ENCODE results near the gene ACSF3.
A peak's percentile ranks its signal among the peaks of the same experiment; 100 is the strongest.

ACSF3 gene

DNA sequence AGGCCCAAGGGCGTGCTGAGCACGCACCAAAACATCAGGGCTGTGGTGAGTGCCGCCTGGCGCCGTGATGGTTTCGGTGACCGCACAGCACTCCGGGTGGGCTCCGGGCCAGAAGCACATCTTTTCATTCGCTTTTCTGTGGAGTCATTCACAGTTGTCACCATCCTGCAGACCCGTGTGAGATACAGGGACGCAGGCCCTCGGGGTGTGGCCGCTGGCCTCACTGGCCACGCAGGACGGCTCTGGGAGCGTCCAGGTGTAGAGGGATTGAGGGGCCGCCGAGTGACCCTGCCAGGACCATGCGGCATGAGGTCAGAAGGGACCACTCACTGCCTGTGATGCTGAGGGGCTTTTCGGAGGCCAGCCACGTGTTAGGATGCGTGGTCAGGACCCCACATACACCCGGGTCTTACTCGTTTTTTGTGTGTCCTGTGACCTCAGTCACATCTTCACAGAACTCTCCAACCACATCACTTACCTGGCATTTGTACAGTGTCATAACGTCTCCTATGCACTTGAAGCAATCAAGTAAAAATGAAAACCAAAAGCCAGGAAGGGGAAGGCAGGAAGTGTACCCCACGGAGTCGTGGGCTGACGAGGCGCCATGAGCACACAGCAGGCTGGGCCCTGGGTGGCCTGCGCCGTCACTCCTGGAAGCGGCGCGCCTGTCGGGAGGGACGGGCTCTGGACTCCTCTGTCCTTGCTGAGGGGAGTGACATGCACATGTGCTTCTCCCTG is 7.8 kb downstream of the ACSF3 start:
- H3K27me3 ChIP-seq (ENCODE audit: control insufficient read depth in 2 of 2, insufficient read depth in 2 of 2, low read length in 2 of 2) = no peaks in the 10 kb centered on the region
- peaks cover 62 to 65% of the 10 kb centered on the region in 2 donors for H3K4me1 ChIP-seq (ENCODE audit: control insufficient read depth in 2 of 2, insufficient read depth in 2 of 2, low read length in 2 of 2)
- H3K9me3 ChIP-seq (ENCODE audit: control insufficient read depth in 2 of 2, low read length in 2 of 2) = no peaks in the 10 kb centered on the region
- peaks cover 24 to 49% of the 10 kb centered on the region in 2 donors for H3K36me3 ChIP-seq (ENCODE audit: control insufficient read depth in 2 of 2, insufficient read depth in 2 of 2, low read length in 2 of 2)
- H3K9ac ChIP-seq (ENCODE audit: low read depth in 1 of 2, low read length in 2 of 2) = peak overlapping the region in 1 of 2 donors; percentile 48
- H3K4me3 ChIP-seq (ENCODE audit: low read length in 2 of 2) = no peak overlapping the region
- peak overlapping the region; percentile 91 to 95 for H3K27ac ChIP-seq (ENCODE audit: low read depth in 2 of 2, low read length in 2 of 2)

DNA sequence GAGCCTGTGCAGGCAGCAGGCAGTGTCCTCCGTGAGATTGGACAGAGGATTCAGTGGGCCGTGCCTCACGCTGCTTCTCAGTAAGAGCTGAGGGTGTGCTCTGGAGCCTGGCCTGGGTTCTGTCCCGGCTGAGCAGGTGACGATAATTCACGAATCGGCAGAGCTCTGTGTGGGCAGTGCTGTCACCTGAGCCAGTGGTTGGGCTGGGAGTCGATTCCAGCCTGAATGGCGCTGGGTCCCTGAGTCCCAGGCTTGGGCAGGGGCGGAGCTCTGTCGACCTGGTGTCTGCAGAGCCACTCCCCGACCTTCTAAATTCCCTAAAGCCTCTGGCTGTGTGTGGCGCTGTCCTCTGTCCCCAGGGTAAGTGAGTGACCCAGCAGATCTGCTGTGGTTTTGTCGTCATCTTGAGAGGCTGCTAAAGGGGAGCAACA is 8.4 kb downstream of the ACSF3 start:
- peaks cover 62 to 65% of the 10 kb centered on the region in 2 donors for H3K4me1 ChIP-seq (ENCODE audit: control insufficient read depth in 2 of 2, insufficient read depth in 2 of 2, low read length in 2 of 2)
- H3K9me3 ChIP-seq (ENCODE audit: control insufficient read depth in 2 of 2, low read length in 2 of 2) = no peaks in the 10 kb centered on the region
- H3K27ac ChIP-seq (ENCODE audit: low read depth in 2 of 2, low read length in 2 of 2) = peak overlapping the region; percentile 91 to 95
- H3K9ac ChIP-seq (ENCODE audit: low read depth in 1 of 2, low read length in 2 of 2) = peak overlapping the region; percentile 24 to 48
- H3K4me3 ChIP-seq (ENCODE audit: low read length in 2 of 2) = peak overlapping the region; percentile 28 to 48
- no peaks in the 10 kb centered on the region for H3K27me3 ChIP-seq (ENCODE audit: control insufficient read depth in 2 of 2, insufficient read depth in 2 of 2, low read length in 2 of 2)
- H3K36me3 ChIP-seq (ENCODE audit: control insufficient read depth in 2 of 2, insufficient read depth in 2 of 2, low read length in 2 of 2) = peaks cover 27 to 54% of the 10 kb centered on the region in 2 donors

DNA sequence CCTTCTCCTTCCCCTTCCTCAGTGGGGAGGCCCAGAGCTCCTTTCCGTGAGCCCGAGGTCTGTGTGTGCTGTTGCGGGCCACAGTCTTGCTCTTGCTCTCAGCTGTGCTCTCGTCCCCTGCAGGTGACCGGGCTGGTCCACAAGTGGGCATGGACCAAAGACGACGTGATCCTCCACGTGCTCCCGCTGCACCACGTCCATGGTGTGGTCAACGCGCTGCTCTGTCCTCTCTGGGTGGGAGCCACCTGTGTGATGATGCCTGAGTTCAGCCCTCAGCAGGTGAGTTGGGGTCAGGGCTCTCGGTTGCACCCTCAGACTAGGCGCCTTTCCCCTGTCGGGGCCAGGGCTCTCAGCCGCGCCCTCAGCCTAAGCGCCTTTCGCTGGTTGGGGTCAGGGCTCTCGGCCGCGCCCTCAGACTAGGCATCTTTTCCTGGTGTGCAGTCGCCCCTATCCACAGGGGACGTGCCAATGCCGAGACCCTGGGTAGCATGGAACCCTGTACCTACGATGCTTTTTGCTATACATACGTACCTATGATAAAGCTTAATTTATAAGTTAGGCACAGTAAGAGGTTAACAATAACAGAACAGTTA is 8.9 kb downstream of the ACSF3 start:
- Histone ChIP-seq H3K4me3 (ENCODE audit: low read length in 2 of 2) (peak overlapping the region; percentile 46 to 48), H3K4me1 (ENCODE audit: control insufficient read depth in 2 of 2, insufficient read depth in 2 of 2, low read length in 2 of 2) (peaks cover 61 to 62% of the 10 kb centered on the region in 2 donors), H3K27me3 (ENCODE audit: control insufficient read depth in 2 of 2, insufficient read depth in 2 of 2, low read length in 2 of 2) (no peaks in the 10 kb centered on the region), H3K9me3 (ENCODE audit: control insufficient read depth in 2 of 2, low read length in 2 of 2) (no peaks in the 10 kb centered on the region), H3K36me3 (ENCODE audit: control insufficient read depth in 2 of 2, insufficient read depth in 2 of 2, low read length in 2 of 2) (peaks cover 32 to 59% of the 10 kb centered on the region in 2 donors), H3K9ac (ENCODE audit: low read depth in 1 of 2, low read length in 2 of 2) (peak overlapping the region; percentile 38 to 48), H3K27ac (ENCODE audit: low read depth in 2 of 2, low read length in 2 of 2) (peak overlapping the region; percentile 91 to 95)

DNA sequence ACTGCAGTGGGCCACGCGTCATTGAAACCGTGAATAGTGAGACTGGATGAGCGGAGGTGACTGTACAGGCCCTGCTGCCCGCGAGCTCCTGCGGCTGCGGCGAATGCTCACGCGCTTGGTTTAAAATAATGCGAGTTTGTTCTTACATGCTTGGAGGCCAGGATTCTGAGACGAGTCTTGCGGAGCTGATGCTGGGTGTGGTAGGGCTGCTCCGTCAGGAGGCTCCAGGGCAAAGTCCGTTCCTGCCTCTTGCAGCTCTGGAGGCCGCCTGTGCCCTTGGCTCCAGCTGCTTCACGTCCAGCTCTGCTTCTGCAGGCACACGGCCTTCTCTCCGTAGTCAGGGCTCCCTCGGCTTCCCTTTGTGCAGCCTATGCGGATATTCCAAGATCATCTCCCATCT is 9.5 kb downstream of the ACSF3 start:
- H3K27ac ChIP-seq (ENCODE audit: low read depth in 2 of 2, low read length in 2 of 2) = peak overlapping the region; percentile 91 to 95
- H3K4me1 ChIP-seq (ENCODE audit: control insufficient read depth in 2 of 2, insufficient read depth in 2 of 2, low read length in 2 of 2) = peaks cover 56 to 57% of the 10 kb centered on the region in 2 donors
- peak overlapping the region; percentile 46 to 48 for H3K4me3 ChIP-seq (ENCODE audit: low read length in 2 of 2)
- H3K36me3 ChIP-seq (ENCODE audit: control insufficient read depth in 2 of 2, insufficient read depth in 2 of 2, low read length in 2 of 2) = peaks cover 32 to 62% of the 10 kb centered on the region in 2 donors
- peak overlapping the region; percentile 38 to 48 for H3K9ac ChIP-seq (ENCODE audit: low read depth in 1 of 2, low read length in 2 of 2)
- no peaks in the 10 kb centered on the region for H3K9me3 ChIP-seq (ENCODE audit: control insufficient read depth in 2 of 2, low read length in 2 of 2)
- no peaks in the 10 kb centered on the region for H3K27me3 ChIP-seq (ENCODE audit: control insufficient read depth in 2 of 2, insufficient read depth in 2 of 2, low read length in 2 of 2)

DNA sequence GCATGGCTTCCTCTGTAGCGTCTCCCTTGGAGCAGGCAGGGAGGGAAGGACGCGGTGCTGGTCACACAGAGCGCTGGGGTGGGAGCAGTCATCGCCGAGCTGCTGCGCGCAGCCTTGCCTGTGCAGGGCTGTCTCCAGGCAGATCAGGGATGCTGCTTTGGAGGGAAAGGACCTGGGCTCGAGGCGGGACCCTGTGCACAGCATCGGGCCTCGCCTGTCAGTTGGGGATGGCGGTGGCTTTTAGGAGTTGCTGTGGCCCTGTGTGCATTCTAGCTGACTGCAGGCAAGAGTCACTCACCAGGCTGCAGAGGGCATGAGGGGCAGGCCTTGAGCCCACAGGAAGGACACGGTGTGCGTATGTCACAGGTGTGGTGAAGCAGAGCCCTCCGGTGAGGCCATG is 10.1 kb downstream of the ACSF3 start:
- Histone ChIP-seq H3K36me3 (ENCODE audit: control insufficient read depth in 2 of 2, insufficient read depth in 2 of 2, low read length in 2 of 2) (peaks cover 32 to 62% of the 10 kb centered on the region in 2 donors), H3K9ac (ENCODE audit: low read depth in 1 of 2, low read length in 2 of 2) (peak overlapping the region in 1 of 2 donors; percentile 37)

DNA sequence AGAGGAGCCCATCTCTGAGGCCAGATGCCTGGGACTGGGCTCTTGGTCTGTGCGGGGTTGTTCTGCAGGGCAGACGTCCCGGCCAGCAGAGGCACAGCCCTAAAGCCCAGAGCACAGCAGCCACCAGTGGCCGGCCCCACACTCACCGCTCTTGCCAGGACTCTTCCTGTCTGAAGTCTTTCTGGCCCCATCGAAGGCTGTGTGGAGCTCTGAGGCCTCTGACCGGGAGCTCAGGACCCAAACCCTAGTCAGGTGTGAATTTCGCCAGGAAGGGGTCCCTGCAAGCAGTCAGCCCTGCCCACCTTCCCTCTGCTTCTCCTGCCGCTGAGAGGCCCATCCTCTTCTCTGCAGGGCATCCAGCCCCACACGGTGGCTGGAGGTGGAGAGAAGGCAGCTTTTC is 10.7 kb downstream of the ACSF3 start:
- Histone ChIP-seq H3K27ac (ENCODE audit: low read depth in 2 of 2, low read length in 2 of 2) (no peak overlapping the region), H3K9me3 (ENCODE audit: control insufficient read depth in 2 of 2, low read length in 2 of 2) (no peaks in the 10 kb centered on the region), H3K4me3 (ENCODE audit: low read length in 2 of 2) (no peak overlapping the region), H3K9ac (ENCODE audit: low read depth in 1 of 2, low read length in 2 of 2) (no peak overlapping the region), H3K36me3 (ENCODE audit: control insufficient read depth in 2 of 2, insufficient read depth in 2 of 2, low read length in 2 of 2) (peaks cover 32 to 62% of the 10 kb centered on the region in 2 donors), H3K4me1 (ENCODE audit: control insufficient read depth in 2 of 2, insufficient read depth in 2 of 2, low read length in 2 of 2) (peaks cover 46 to 48% of the 10 kb centered on the region in 2 donors), H3K27me3 (ENCODE audit: control insufficient read depth in 2 of 2, insufficient read depth in 2 of 2, low read length in 2 of 2) (no peaks in the 10 kb centered on the region)

More for the DNA sequence above, 10.1 kb downstream of the ACSF3 start:
- peak overlapping the region; percentile 24 to 46 for H3K4me3 ChIP-seq (ENCODE audit: low read length in 2 of 2)
- H3K9me3 ChIP-seq (ENCODE audit: control insufficient read depth in 2 of 2, low read length in 2 of 2) = no peaks in the 10 kb centered on the region
- H3K4me1 ChIP-seq (ENCODE audit: control insufficient read depth in 2 of 2, insufficient read depth in 2 of 2, low read length in 2 of 2) = peaks cover 51 to 54% of the 10 kb centered on the region in 2 donors
- no peaks in the 10 kb centered on the region for H3K27me3 ChIP-seq (ENCODE audit: control insufficient read depth in 2 of 2, insufficient read depth in 2 of 2, low read length in 2 of 2)
- H3K27ac ChIP-seq (ENCODE audit: low read depth in 2 of 2, low read length in 2 of 2) = peak overlapping the region in 1 of 2 donors; percentile 91

DNA sequence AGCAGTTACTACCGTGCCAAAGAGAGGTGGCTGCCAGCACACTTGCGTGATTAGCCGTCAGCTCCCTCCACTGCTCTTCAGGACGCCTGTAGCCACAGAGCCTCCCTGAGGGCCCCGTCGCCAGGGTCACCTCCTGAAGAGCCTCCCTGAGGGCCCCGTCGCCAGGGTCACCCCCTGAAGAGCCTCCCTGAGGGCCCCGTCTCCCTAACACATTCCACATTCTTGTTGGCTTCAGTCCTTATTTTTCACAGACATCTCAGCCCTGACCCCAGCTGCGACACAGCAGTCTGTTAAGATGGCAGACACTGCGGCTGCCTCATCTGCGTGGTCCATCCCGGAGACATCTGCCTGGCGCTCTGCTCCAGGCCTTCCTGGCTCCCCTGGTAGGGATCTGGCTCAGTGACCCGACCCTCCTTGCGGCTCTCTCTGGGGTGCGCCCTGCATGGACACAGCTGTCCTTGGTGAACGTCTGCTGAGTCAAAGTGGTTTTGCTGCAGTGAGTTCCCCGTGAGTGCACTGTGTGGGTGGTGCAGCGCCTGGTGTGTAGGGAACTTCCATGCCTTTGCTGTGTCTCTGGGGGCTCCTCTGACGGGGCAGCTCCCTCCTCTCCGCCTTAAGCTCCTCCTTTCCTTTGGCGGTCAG is 11.4 kb downstream of the ACSF3 start:
- H3K36me3 ChIP-seq (ENCODE audit: control insufficient read depth in 2 of 2, insufficient read depth in 2 of 2, low read length in 2 of 2) = peaks cover 32 to 64% of the 10 kb centered on the region in 2 donors
- H3K4me3 ChIP-seq (ENCODE audit: low read length in 2 of 2) = no peak overlapping the region
- H3K27me3 ChIP-seq (ENCODE audit: control insufficient read depth in 2 of 2, insufficient read depth in 2 of 2, low read length in 2 of 2) = no peaks in the 10 kb centered on the region
- no peaks in the 10 kb centered on the region for H3K9me3 ChIP-seq (ENCODE audit: control insufficient read depth in 2 of 2, low read length in 2 of 2)
- H3K9ac ChIP-seq (ENCODE audit: low read depth in 1 of 2, low read length in 2 of 2) = no peak overlapping the region
- H3K4me1 ChIP-seq (ENCODE audit: control insufficient read depth in 2 of 2, insufficient read depth in 2 of 2, low read length in 2 of 2) = peaks cover 38 to 42% of the 10 kb centered on the region in 2 donors
- H3K27ac ChIP-seq (ENCODE audit: low read depth in 2 of 2, low read length in 2 of 2) = no peak overlapping the region

DNA sequence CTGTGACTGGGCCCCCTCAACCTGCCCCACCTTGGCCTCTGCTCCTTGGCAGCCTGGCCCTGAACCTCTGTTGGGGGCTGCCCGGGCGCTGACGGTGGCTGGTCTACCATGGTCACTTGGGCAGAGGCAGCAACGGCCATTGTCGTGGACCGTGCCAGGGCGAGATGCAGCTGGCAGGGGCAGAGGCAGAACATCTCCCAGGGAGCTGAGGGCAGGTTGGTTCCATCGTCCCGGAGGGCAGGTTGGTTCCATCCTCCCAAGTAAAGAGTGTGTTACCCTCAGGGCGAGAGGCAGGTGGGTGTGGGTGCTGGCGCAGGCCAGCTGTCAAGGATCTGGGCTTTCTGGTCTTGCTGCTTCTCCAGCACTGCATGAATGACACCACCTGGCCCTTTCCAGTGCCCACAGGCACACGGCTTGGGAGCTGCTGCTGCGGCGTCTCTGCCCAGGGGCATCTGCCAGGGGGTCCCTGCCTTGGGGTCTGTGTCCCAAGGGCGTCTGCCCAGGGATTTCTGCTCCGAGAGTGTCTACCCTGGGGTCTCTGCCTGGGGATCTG is 12.0 kb downstream of the ACSF3 start:
- no peak overlapping the region for H3K27ac ChIP-seq (ENCODE audit: low read depth in 2 of 2, low read length in 2 of 2)
- H3K27me3 ChIP-seq (ENCODE audit: control insufficient read depth in 2 of 2, insufficient read depth in 2 of 2, low read length in 2 of 2) = no peaks in the 10 kb centered on the region
- H3K9ac ChIP-seq (ENCODE audit: low read depth in 1 of 2, low read length in 2 of 2) = no peak overlapping the region
- H3K4me3 ChIP-seq (ENCODE audit: low read length in 2 of 2) = no peak overlapping the region
- peaks cover 32 to 36% of the 10 kb centered on the region in 2 donors for H3K4me1 ChIP-seq (ENCODE audit: control insufficient read depth in 2 of 2, insufficient read depth in 2 of 2, low read length in 2 of 2)
- peaks cover 33 to 64% of the 10 kb centered on the region in 2 donors for H3K36me3 ChIP-seq (ENCODE audit: control insufficient read depth in 2 of 2, insufficient read depth in 2 of 2, low read length in 2 of 2)
- H3K9me3 ChIP-seq (ENCODE audit: control insufficient read depth in 2 of 2, low read length in 2 of 2) = no peaks in the 10 kb centered on the region

DNA sequence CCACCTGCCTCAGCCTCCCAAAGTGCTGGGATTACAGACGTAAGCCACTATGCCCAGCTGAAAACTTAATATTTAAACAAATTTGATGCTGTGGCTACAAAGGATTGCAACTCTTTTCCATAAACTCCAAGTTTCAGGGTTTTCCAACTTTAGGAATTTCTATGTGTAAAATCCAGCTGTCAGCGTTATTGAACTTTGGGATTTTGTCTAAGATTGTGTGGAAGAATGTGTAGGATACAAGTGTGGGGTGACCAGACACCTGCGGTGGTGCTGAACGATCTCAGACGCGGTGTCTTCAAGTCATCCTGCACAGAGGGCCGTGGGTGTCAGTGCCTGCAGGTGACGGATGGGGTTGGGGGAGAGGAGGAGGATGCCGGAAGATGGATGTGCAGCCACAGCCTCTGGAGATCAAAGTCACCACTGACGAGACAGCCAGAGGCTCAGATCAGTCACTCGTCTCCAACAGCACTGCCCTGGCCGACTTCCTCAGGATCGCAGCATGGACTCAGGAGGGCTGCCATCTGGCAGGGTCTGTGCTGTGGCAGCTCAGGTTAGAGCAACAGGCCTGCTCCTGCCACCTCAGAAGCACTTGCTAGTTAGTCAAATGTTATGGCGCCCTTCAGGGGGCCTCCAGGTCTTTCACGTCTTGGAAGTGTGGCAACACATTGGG is 13.0 kb downstream of the ACSF3 start:
- Histone ChIP-seq H3K27ac (ENCODE audit: low read depth in 2 of 2, low read length in 2 of 2) (no peak overlapping the region), H3K4me1 (ENCODE audit: control insufficient read depth in 2 of 2, insufficient read depth in 2 of 2, low read length in 2 of 2) (peaks cover 25 to 28% of the 10 kb centered on the region in 2 donors), H3K36me3 (ENCODE audit: control insufficient read depth in 2 of 2, insufficient read depth in 2 of 2, low read length in 2 of 2) (peaks cover 37 to 65% of the 10 kb centered on the region in 2 donors), H3K9me3 (ENCODE audit: control insufficient read depth in 2 of 2, low read length in 2 of 2) (no peaks in the 10 kb centered on the region), H3K27me3 (ENCODE audit: control insufficient read depth in 2 of 2, insufficient read depth in 2 of 2, low read length in 2 of 2) (no peaks in the 10 kb centered on the region), H3K4me3 (ENCODE audit: low read length in 2 of 2) (no peak overlapping the region), H3K9ac (ENCODE audit: low read depth in 1 of 2, low read length in 2 of 2) (no peak overlapping the region)
